HG02588 (cell line): Measurements from ENCODE around the gene MLLT1.

ENCODE experiments used
- ATAC-seq: cut with Tn5 transposase; IDR thresholded peaks from one replicate; pipeline ENCODE4 v1.9.1; 2021; ENCODE audit warnings: mild to moderate bottlenecking, moderate library complexity; ENCODE audit not compliant: unreplicated experiment

Gene MLLT1

DNA sequence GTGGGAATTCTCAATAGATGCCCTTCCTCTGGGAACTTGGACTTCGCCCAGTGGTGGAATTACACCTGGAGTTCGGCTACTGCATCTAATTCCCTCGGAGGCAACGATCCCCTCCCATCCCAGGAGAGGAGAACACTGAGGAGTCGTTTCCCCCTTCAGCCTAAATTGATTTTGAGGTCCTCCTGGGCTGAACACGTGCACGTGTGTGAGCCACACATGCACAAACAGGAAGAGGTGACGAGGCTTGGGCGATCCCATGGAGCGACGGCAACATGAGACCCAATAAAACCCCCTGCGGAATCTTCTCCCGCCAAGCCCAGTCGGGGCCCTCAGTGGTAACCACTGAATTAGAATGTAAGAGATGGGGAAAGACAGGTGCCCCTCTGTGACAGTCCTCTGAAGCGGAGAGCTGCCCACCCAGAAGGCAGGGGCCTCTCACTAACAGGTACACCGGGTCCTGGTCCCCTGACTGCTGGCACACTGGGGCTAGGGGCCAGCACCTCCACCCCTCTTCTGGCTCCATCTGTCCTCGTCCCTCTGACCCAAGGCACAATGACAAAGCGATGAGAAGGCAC lies 4.5 kb downstream of the MLLT1 start:
- no peak for ATAC-seq

DNA sequence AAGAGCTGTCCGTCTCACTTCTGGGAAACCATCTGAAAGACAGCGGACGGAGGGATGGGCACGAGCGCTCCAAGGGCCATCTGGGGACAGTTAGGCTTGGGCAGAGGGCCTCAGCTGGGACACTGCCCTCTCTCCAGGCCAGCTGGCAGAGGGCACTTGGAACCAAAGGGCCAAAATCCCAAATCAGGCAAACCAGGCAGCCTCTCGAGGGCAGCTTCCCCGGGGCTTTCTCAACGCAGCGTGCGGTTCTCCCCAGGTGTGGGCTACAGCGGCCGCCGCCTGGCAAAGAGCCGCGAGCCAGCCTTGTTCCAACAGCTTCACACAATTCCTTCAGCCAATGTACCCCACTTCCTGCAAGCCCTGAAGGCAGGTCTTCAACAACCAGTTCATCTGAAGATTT lies 5.0 kb downstream of the MLLT1 start:
- no peak for ATAC-seq

DNA sequence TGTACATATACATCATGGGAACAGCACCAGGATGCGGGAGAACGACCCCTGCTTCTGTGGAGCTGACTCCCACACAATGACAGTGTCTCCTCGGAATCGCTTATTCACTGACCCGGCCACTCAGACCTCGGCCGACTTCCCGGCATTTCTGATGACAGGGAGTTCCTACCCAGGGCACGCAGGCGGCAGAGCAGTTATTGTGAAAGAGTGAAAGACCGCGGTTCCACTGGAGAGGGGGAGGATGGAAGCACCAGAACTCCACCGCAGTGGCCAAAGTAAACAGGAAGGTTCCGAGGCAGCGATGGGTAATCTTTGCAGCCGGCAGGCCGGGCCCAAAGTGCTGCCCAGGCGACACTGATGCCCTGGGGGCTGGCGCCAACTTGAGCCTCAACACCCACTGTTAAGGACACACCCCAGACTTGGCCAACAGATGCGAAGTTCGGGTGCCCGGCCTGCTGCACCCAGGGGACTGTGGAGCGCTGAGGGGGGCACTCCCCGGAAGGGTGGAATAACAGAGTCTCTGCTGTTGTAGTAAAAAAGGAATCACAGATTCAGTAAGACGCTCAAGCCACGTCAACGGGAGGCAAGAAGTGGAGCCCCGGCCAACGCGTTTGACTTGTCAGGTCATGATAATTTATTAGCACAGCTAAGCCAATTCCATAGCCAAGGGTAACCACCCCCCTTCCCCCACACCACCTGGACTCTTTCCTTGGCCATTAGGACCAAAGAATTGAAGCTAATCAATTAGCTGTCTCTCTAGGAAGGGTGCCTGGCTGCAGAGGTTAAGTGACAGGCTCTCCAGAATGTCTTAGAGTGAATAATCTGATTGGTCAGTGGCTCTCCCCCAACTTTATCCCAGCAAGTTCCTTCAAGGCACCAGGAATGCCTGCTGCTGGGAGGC lies 5.8 kb downstream of the MLLT1 start:
- no peak for ATAC-seq

DNA sequence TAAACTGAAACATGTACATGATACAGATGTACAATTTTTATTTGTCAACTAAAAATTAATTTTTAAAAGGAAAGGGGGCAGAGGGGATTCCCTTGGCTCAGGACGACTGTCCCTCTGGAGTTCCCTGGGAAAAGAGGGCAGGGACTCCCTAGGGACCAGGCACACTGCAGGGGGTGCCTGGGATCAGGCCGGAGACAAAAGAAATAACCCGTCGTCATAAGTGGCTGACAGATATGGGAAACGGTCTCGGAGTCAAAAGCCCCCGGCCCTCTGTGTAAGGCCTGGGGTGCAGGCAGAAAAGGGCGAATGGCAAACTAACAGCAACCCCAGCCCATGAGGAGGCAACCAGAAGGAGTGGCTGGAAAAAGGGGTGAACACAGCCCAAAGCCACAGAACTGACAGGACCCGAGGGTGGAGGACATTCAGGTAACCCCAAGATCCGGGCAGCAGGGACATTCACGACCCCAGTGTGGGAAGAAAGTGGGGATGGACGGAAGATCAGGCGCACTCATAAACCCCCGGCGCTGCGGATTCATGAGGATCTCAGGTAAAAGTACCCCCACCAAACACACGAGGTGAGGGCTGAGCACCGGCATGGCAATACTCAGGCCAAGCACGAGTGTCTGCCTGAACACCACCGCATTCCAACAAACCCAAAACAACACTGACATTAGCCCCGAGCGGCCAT lies 6.7 kb downstream of the MLLT1 start:
- ATAC-seq = no peak

DNA sequence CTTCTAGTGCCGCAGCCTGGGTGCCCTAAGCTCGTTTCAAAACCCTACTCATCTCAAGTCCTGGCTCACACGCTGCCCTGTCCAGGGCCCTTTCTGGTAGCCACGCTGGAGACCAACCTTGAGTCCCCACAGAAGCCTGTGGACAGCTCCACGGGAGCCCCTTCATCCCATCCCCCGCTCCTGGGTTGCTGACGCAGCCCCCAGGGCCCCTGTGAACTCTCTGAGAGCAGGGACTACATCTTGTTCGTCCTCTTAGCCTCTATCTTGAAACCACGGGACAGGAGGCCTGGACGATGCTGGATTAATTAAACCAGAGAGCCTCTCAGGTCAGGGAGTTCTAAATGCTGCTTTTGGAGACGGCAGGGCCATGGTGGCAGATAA lies 7.4 kb downstream of the MLLT1 start:
- no peak for ATAC-seq

DNA sequence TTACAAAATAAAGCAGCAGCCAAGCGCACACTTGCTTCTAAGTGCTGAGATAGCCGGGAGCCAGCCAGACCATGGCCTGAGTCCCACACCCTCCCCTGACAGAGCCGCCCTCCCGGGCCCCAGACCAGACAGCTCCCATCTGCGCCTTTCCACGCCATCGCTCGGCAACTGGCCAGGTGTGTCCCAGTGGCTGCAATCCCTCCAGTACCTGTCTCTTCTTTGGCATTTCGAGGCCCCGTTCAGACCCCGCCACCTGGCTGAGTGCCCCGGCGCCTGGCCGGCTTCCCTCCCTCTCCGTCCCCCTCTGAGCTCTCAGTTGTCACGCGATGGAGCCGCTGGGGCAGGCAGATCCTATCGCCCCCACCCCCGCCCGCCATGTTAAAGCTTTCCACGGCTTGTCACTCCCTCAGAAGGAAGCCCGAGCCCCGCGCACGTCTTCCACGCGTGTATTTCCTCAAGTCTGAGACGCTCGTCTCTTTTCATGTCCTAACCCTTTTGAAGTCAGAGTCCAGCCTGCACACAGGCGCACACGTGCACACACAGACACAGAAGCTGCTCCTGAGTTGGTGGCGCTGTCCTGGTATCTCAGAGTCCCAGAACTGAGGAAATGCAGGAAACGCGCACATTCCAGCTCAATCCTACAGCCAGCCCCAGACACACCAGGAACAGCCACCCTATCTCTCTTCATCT lies 7.9 kb downstream of the MLLT1 start:
- ATAC-seq = no peak

DNA sequence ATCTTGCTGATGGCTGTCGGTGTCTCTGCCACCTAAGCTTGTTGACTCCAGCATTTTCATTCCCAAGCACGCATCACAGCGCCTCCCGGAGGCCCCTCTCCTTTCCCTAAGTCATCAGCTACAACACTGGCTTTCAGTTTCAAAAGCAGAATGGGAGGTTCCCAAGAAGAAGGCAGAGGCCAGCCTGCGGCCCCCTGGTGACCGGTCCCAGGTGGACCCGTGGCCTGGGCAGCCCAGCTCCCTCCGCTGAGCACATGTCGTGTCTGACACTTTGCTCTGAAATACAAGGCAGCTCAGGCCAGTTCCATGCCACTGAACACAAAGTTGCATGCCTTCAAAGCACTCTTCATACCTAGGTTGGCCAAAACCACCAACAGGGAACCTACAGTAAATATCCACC lies 8.5 kb downstream of the MLLT1 start:
- no peak for ATAC-seq

DNA sequence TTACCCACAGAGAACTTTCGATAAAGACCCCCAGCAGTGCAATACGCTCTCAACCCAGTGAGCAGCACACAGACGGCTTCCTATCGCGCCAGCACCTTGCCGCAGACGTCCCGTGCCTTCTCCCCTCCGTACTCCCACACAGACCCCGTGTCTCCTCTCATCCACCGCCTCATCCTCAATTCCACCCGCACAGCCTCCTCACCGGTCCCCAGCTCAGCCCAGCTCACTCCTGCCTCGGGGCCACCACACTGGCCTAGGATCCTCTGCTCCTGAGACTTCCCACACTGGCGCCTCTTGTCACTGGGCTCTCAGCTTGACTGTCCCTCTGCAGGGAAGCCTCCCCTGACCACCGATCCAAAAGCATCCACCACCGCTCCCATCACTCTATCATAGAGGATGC lies 9.0 kb downstream of the MLLT1 start:
- no peak for ATAC-seq

DNA sequence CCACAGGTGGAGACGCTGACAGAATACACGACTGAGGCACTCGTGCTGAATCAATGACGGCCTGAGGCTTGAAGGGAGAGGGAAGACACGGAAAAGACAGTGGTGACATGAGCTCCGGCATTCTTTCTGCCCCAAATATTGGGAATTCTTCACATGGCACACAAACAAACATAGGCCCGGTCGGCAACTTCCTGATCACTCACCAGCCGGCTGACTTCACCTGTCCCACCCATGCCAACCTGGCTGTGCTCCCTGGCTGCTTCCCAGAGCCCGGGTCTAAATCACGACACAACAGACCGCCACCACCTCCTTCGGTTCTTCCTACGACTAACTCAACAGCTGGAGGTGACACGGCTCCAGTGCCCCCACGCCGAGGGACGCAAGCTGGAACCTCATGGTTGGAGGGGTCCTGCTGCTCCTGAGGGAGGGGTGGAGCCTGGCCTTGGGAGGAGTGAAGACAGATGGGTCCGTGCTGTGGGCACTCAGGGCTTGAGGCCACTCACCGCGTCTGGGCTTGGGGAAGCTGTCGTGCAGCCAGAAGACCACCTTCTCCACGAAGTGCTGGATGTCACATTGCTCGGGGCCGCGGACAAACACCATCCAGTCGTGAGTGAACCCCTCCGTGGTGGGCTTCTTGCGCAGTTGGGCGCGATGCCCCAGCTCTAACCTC lies 9.6 kb downstream of the MLLT1 start:
- ATAC-seq = no peak

DNA sequence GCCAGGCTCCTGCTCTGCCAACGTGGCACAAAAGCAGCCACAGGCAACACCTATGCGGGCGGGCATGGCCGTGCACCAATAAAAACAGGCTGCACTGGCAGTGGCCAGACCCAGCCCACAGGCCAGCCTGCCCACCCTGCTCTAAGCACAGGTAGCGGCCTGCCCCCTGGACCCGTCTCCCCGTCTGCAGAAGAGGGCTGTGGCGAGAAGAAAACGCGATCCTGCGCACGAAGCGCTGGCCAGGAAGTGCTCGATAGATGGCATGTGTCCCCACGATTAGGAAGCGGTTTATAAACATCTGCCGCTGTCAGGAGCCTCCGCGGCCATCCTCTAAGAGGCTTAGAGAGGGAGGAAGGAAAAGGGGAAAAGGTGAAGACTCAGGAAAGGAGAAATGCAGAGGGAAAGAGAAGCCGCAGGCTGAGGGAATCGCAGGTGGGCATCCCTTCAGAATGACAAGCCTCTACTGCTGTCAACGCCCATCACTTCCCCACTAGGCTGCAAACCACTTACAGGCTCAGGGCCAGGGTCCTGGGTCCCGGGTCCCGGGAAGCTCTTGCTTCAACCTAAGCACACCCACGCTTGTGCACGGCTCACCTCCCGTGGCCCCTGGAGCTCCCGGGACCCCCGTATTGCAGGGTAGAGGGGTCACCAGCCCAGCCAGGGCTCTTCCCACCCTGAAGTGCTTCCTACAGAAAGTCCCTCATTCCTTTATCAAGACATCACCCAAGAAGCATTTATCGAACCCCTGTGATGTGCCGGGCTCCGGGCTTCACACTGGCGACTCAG lies 10.5 kb downstream of the MLLT1 start:
- no peak for ATAC-seq

DNA sequence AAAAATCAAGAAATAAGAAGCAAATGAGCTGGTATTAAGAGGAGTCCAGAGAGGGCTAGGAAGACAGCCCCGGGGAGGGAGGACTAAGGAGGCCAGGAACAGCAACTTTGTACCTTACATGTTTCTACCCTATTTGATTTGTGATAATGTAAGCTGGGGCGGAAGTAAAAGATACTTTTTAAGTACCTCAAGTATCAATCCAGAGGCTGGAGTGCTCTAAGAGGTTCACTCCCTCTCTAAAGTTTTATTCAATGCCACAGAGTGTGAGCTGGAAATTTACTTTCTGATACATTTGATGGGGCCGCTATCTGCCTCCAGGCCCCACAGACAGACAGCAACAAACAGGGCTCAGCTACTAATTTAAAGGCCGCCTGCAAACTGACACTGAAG lies 11.4 kb downstream of the MLLT1 start:
- ATAC-seq = no peak

DNA sequence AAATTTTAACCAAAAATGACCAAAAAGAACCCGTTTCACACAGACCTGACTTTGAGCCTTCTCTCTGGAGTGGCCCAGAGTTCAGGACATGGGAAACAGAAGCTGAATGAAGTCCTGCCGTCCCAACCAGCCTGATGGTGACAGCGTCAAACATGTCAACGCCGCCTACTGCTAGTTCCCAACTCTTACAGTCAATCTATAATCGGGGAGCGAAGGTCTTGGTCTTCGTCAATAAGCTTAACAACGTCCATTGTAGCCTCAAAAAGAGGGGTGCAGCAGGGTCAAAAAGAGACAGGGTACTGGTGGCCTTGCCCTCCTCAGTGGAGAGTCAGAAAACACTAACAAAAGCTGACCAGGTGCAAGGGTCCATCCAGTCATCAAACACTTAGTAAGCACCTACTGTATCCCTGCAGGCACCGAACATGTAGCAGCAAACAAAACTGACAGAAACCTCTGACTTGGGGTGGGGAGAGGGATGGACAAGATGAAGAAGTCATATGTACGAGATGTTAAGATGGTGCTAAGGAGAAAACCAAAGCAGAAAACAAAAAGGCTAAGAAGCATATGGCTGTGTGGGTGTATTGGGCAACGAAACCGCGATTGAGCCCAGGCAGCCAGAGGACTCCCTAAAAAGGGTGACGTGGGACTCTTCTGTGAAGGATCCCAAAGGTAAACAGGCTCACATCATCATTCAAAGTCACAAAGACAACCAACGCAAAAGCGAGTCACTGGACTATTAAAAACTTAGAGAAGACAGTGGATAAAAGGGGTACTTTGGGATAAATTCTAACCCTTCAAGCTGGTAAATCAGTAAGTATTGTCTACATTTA lies 12.0 kb downstream of the MLLT1 start:
- ATAC-seq = no peak

DNA sequence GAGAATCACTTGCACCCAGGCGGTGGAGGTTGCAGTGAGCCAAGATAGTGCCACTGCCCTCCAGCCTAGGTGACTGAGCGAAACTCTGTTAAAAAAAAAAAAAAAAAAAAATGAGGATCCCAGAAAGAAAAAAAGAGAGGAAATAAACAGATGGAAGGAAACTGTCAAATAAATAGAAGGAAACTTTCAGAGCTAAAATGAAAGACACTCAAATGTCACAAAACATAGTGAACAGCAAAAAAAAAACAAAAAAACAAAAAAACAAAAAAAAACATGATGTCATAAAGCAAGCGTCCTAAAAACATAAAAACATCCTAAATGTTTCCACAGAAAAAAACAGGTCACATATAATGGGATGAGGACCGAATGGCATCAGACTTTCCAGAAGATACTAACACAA lies 15.0 kb downstream of the MLLT1 start:
- ATAC-seq = no peak

DNA sequence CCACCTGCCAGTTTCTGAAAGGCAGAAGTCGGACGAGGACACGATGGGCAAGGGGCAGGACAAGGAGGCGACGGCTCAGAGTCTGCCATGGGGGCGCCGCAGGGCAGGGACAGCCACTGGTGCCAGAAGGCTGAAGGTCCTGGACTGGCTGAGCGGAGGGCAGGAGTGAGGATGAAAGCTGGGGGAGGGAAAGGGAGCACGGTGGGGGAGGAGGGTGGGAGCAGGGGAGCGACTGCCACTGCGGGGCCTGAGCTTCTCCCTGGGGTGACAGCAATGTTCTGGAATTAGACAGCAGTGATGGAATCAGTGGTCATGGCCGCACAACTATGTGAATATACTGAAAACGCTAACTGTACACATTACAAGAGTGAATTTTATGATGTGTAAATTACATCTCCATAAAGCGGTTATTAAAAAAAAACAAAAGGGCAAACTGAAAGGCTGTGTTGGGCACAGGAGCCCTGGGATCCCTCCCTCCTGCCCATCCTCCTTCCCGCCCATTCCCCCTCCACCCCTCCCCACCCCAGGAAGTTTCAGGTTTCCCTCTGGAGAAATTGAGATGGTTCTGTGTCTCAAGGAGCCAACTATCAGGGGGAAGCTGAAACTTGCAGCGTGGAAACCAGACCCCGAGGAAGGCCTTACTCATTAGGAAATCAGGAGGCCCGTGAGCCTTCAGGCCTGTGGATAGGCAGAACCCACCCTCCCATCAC lies 15.9 kb downstream of the MLLT1 start:
- no peak for ATAC-seq

DNA sequence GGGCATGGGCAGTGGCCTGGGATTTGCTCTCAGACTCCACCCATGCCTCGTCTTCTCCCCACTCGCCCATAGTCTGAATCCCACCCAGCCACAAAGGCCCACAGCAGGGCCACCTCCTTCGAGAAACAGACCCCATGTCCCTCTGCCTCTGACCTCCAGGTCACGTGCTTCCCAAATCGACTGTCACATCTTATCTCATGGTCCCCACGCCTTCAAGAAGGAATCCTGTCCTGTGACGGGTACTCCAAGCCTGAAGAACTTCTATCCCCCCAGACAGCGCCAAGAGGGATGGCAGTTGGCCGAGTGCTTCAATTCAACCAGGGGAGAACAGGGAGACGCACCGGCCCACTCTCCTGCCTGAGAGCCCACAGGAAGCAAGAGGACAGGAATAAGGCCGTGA lies 16.5 kb downstream of the MLLT1 start:
- ATAC-seq = no peak

DNA sequence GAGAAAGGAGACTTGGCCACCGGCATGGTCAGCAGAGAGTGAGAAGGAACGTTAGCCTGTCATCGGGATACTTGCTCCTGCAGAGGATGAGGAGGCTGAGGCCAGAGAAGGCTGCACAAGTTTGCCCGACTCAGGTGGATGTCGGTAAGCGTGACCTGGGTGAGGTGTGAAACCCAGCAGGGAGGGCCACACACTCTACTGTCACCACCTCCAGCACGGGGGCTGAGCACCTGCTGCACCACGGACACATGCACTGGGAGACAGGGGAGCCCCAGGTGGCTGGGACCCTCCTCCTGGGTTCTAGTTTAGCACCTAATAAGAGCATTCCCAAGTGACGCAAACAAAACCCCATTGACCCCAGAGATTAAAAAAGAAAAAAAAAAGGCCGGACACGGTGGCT lies 17.3 kb downstream of the MLLT1 start:
- no peak for ATAC-seq

DNA sequence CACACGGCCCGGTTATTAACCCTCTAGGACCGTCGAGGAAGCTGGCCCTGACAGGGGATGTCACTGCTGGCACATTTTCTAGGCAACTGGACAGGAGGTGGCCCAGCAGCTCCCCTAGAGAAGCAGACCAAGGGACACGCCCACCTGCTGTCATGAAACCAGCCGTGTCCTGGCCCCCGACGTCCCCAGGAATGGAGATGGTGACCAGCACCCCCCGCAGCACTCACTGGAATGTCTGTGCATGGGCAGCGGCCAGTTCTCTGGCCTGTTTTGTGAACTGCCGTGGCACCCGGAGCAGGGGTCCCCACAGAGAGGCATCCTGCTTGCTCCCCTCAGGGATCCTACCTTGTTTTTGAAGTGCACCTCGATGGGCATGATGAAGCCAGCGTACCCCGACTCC lies 17.9 kb downstream of the MLLT1 start:
- ATAC-seq = no peak

DNA sequence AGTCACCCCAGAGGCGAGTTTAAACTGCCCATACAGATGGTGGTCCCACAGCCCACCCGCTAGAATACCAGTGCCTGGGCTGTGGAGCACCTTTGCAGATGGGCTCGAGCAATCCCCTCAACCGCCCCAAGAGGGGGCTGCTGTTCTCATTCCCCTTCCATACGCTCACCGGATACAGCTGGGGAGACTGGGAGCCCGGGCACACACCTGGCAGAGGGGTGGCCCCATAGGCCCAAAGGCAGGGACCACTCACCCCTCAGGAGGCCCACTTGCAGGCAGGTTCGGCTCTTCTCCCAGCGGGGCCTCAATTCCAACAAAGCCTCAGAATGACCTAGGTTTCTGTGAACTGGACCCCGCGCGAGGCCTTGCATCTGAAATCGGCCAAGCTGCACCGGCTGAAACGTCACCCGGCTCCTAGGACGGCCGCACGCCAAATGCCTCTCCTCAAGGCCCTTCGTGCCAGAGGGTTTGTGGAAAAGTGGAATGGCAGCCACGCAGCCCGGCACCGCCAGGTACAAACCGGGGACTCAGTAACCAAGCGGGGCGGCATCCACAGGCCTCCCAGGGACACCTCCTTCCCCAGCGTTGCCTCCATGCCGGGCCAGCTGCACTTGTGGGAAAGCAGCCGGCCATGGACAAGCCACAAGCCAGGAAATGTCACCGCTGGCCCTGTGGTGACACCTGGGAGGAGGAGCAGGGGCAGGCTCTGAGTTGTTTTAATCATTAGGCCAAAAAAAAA lies 18.7 kb downstream of the MLLT1 start:
- no peak for ATAC-seq
